ENCODE data around the gene GPI. TPM values are rescaled to one million over a fixed set of nuclear protein-coding genes. Genes with fewer than 3 reads are reported as not detected.

Gene GPI
- total RNA-seq, 3 donors from 2014 or later (not counting 1 experiment from before 2014, with no cell fraction given): 98.5 to 132 (median 104) TPM

GRCh38 chr19:34432797-34433196 is 67.8 kb downstream of the GPI start:
- intact Hi-C loops (cut with micrococcal nuclease): no loop called here
- no peaks in the 10 kb centered on the region for H3K9me3 Mint-ChIP-seq
- ATAC-seq: no peak
- peaks cover 26 to 28% of the 10 kb centered on the region in 2 donors for H3K4me1 Mint-ChIP-seq
- no peak overlapping the region for H3K27ac ChIP-seq (ENCODE audit: low read length)
- TF ChIP-seq CTCF (IDR thresholded peaks at IDR 0.05): no peak
- peaks cover 18% of the 10 kb centered on the region for H3K4me1 ChIP-seq (ENCODE audit: control insufficient read depth, insufficient read depth, low read length)
- DNase-seq: no peak
- H3K9me3 ChIP-seq (ENCODE audit: control insufficient read depth, insufficient read depth, low read length): no peaks in the 10 kb centered on the region
- no peak overlapping the region for H3K4me3 Mint-ChIP-seq
- no peak overlapping the region for H3K27ac Mint-ChIP-seq
- H3K27me3 Mint-ChIP-seq (ENCODE audit: low read depth in 2 of 2): no peaks in the 10 kb centered on the region
- peaks cover 24% of the 10 kb centered on the region for H3K36me3 ChIP-seq (ENCODE audit: control insufficient read depth, insufficient read depth, low read length)
- no peaks in the 10 kb centered on the region for H3K27me3 ChIP-seq (ENCODE audit: control insufficient read depth, insufficient read depth, low read length)
- WGBS (ENCODE audit: insufficient coverage): 96% methylated on average over 5 of the region's 5 CpGs
- no peaks in the 10 kb centered on the region for H3K36me3 Mint-ChIP-seq
- no peak overlapping the region for H3K4me3 ChIP-seq (ENCODE audit: low read length)

- ATAC-seq: no peak
Measured at GRCh38 chr19:34436716-34437115, 71.7 kb downstream of the GPI start.

DNA sequence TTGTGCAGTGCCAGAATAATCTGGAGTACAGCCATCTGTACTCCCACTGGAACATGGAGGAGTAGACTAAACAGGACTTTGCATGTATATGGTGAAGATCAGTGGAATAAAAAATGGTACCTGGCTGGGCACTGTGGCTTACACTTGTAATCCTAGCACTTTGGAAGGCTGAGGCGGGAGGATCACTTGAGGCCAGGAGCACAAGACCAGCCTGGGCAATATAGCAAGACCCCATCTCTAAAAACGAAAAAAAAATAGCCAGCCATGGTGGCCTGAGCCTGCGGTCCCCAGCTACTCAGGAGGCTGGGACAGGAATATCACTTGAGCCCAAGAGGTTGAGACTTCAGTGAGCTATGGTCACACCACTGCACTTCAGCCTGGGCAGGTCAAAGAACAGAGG is 83.2 kb downstream of the GPI start:
- DNase-seq (no peak), ATAC-seq (no peak)
- TF ChIP-seq CTCF (IDR thresholded peaks at IDR 0.05): no peak
- no peak overlapping the region for H3K27ac ChIP-seq (ENCODE audit: low read length)
- intact Hi-C loops (cut with micrococcal nuclease): no loop called here
- peaks cover 66% of the 10 kb centered on the region for H3K36me3 ChIP-seq (ENCODE audit: control insufficient read depth, insufficient read depth, low read length)
- H3K4me1 ChIP-seq (ENCODE audit: control insufficient read depth, insufficient read depth, low read length): no peaks in the 10 kb centered on the region
- 100% methylated on average over 3 of the region's 3 CpGs for WGBS (ENCODE audit: insufficient coverage)
- H3K27me3 ChIP-seq (ENCODE audit: control insufficient read depth, insufficient read depth, low read length): no peaks in the 10 kb centered on the region
- Mint-ChIP-seq H3K4me3 (no peak overlapping the region), H3K27ac (peak overlapping the region in 1 of 2 donors; percentile 10), H3K9me3 (no peaks in the 10 kb centered on the region), H3K36me3 (peaks cover 19% of the 10 kb centered on the region), H3K27me3 (ENCODE audit: low read depth in 2 of 2) (no peaks in the 10 kb centered on the region), H3K4me1 (peaks cover 11 to 24% of the 10 kb centered on the region in 2 donors)
- H3K4me3 ChIP-seq (ENCODE audit: low read length): no peak overlapping the region
- H3K9me3 ChIP-seq (ENCODE audit: control insufficient read depth, insufficient read depth, low read length): no peaks in the 10 kb centered on the region

More at GRCh38 chr19:34436716-34437115, 71.7 kb downstream of the GPI start:
- Histone ChIP-seq H3K27me3 (ENCODE audit: control insufficient read depth, insufficient read depth, low read length) (no peaks in the 10 kb centered on the region), H3K9me3 (ENCODE audit: control insufficient read depth, insufficient read depth, low read length) (no peaks in the 10 kb centered on the region), H3K27ac (ENCODE audit: low read length) (no peak overlapping the region), H3K4me3 (ENCODE audit: low read length) (no peak overlapping the region), H3K36me3 (ENCODE audit: control insufficient read depth, insufficient read depth, low read length) (peaks cover 51% of the 10 kb centered on the region), H3K4me1 (ENCODE audit: control insufficient read depth, insufficient read depth, low read length) (no peaks in the 10 kb centered on the region)
- intact Hi-C loops (cut with micrococcal nuclease): no loop called here
- Mint-ChIP-seq H3K4me3 (no peak overlapping the region), H3K9me3 (no peaks in the 10 kb centered on the region), H3K27ac (no peak overlapping the region), H3K27me3 (ENCODE audit: low read depth in 2 of 2) (no peaks in the 10 kb centered on the region), H3K4me1 (peaks cover 4 to 6% of the 10 kb centered on the region in 2 donors), H3K36me3 (no peaks in the 10 kb centered on the region)
- DNase-seq: no peak
- no peak for TF ChIP-seq CTCF (IDR thresholded peaks at IDR 0.05)
- 100% methylated on average over 2 of the region's 3 CpGs for WGBS (ENCODE audit: insufficient coverage)

Other genes starting within 250 kb of the GPI start
- gene LSM14A, start 192.7 kb upstream of the GPI start, total RNA-seq: 100 to 1,000 TPM; 201 to 246 (median 202) TPM
- 10 to 100 TPM; 21.9 to 29.2 (median 22.0) TPM for gene GARRE1, start 110.6 kb upstream of the GPI start, total RNA-seq
- 1 to 10 TPM; 4.7 to 8.6 (median 5.6) TPM for gene PDCD2L, start 39.2 kb downstream of the GPI start, total RNA-seq
- gene UBA2, start 63.2 kb downstream of the GPI start, total RNA-seq: 10 to 100 TPM; 60.5 to 74.1 (median 68.7) TPM
- gene WTIP, start 116.6 kb downstream of the GPI start, total RNA-seq: under 1 TPM; 0.12 to 0.83 (median 0.45) TPM

Data from natural killer cell (primary cell).